Neural progenitor cell (in vitro differentiated cells): ENCODE measurements around the gene PHLPP1. TPM values are rescaled to one million over a fixed set of nuclear protein-coding genes. Genes with fewer than 3 reads are reported as not detected.
A peak's percentile ranks its signal among the peaks of the same experiment; 100 is the strongest.
"Not testable (repeated sequence)": the region's sequence is repeated elsewhere in the genome, so short reads cannot be mapped to it uniquely, and the experiment has no call there.

Experiments
- DNase-seq: peaks from one replicate; pipeline ENCODE4 v3.0.0-alpha.2; 2016; ENCODE audit warnings: low spot score
- H2AFZ ChIP-seq: fragments of 200-600 bp; sonication (generic); replicated peaks from 2 replicates; pipeline ENCODE4 v1.6.1; 2016; ENCODE audit warnings: antibody characterized with exemption
- H3F3A ChIP-seq: fragments of 200-600 bp; sonication (generic); 2 replicates; pipeline ENCODE4 v1.6.1; 2016; ENCODE audit warnings: antibody characterized with exemption, low read depth
- H3K27ac ChIP-seq: fragments of 200-600 bp; sonication (generic); 2 replicates; pipeline ENCODE4 v1.5.1; 2016; ENCODE audit warnings: mild to moderate bottlenecking
- H3K27me3 ChIP-seq: fragments of 200-600 bp; sonication (generic); 2 replicates; pipeline ENCODE4 v1.6.1; 2016; ENCODE audit warnings: mild to moderate bottlenecking, moderate library complexity
- H3K36me3 ChIP-seq: fragments of 200-600 bp; sonication (generic); 2 replicates; pipeline ENCODE4 v1.5.1; 2016
- H3K4me1 ChIP-seq: fragments of 200-600 bp; sonication (generic); 2 replicates; pipeline ENCODE4 v1.6.1; 2016; ENCODE audit warnings: mixed run types
- H3K4me2 ChIP-seq: fragments of 200-600 bp; sonication (generic); 2 replicates; pipeline ENCODE4 v1.6.1; 2016
- H3K4me3 ChIP-seq: fragments of 200-600 bp; sonication (generic); 2 replicates; pipeline ENCODE4 v1.5.1; 2016
- H3K79me2 ChIP-seq: fragments of 200-600 bp; sonication (generic); 2 replicates; pipeline ENCODE4 v1.6.1; 2016; ENCODE audit warnings: low read depth
- H3K9ac ChIP-seq: fragments of 200-600 bp; sonication (generic); 2 replicates; pipeline ENCODE4 v1.6.1; 2016
- H3K9me3 ChIP-seq: fragments of 200-600 bp; sonication (generic); 2 replicates; pipeline ENCODE4 v1.5.1; 2016; ENCODE audit warnings: low read depth
- H4K20me1 ChIP-seq: fragments of 200-600 bp; sonication (generic); 2 replicates; pipeline ENCODE4 v1.6.1; 2016; ENCODE audit warnings: low read depth
- H3K27ac Mint-ChIP-seq: 3 replicates; pipeline ENCODE4 v1.8.0; 2021; ENCODE audit warnings: mixed read lengths
- H3K27me3 Mint-ChIP-seq: 2 replicates; pipeline ENCODE4 v1.8.0; 2022; ENCODE audit warnings: low read depth, mild to moderate bottlenecking, inconsistent platforms, moderate library complexity, mixed read lengths; ENCODE audit not compliant: insufficient read depth
- H3K36me3 Mint-ChIP-seq: 3 replicates; pipeline ENCODE4 v1.8.0; 2021; ENCODE audit warnings: mixed read lengths
- H3K4me1 Mint-ChIP-seq: 3 replicates; pipeline ENCODE4 v1.8.0; 2021; ENCODE audit warnings: mixed read lengths
- H3K4me3 Mint-ChIP-seq: 3 replicates; pipeline ENCODE4 v1.8.0; 2021; ENCODE audit warnings: mild to moderate bottlenecking, moderate library complexity, mixed read lengths
- H3K9me3 Mint-ChIP-seq: 3 replicates; pipeline ENCODE4 v1.8.0; 2020; ENCODE audit warnings: mixed read lengths
- CTCF ChIP-seq: fragments of 200-600 bp; sonication (generic); IDR thresholded peaks from 2 replicates; pipeline ENCODE4 v1.5.1; 2017; ENCODE audit warnings: antibody characterized with exemption, mild to moderate bottlenecking
- EZH2 ChIP-seq: fragments of 200-600 bp; sonication (generic); IDR thresholded peaks from 2 replicates; pipeline ENCODE4 v1.6.1; 2017; ENCODE audit warnings: antibody characterized with exemption, mild to moderate bottlenecking, moderate library complexity
- EZH2phosphoT487 ChIP-seq: fragments of 200-600 bp; sonication (generic); IDR thresholded peaks from 2 replicates; pipeline ENCODE4 v1.6.1; 2017; ENCODE audit warnings: antibody characterized with exemption
- total RNA-seq: library from RNA; depleted of rRNA; stranded (reverse); fragments of >200 nt; gene quantifications from 2 replicates; pipeline ENCODE4 v1.2.3, GENCODE V29; 2015; ENCODE audit warnings: low replicate concordance

PHLPP1 gene
- total RNA-seq, 1 donor from 2014 or later: 20.8 TPM

- H3K27me3 Mint-ChIP-seq: peaks cover under 1% of the 10 kb centered on the region
- no peaks in the 10 kb centered on the region for H3K79me2 ChIP-seq
- no peak overlapping the region for H3K4me3 ChIP-seq
- no peaks in the 10 kb centered on the region for H4K20me1 ChIP-seq
- no peak overlapping the region for H3K27ac Mint-ChIP-seq
- no peaks in the 10 kb centered on the region for H3F3A ChIP-seq
- H3K27me3 ChIP-seq: no peaks in the 10 kb centered on the region
- TF ChIP-seq EZH2 (no peak), CTCF (no peak), EZH2phosphoT487 (no peak)
- no peaks in the 10 kb centered on the region for H3K9me3 ChIP-seq
- no peaks in the 10 kb centered on the region for H3K4me1 Mint-ChIP-seq
- no peak overlapping the region for H3K4me3 Mint-ChIP-seq
- H3K4me2 ChIP-seq: no peak overlapping the region
- no peaks in the 10 kb centered on the region for H3K36me3 ChIP-seq
- no peak overlapping the region for H3K27ac ChIP-seq
- no peaks in the 10 kb centered on the region for H3K36me3 Mint-ChIP-seq
- no peak overlapping the region for H2AFZ ChIP-seq
- no peak overlapping the region for H3K9ac ChIP-seq
- DNase-seq: no peak
- H3K9me3 Mint-ChIP-seq: peaks cover 6% of the 10 kb centered on the region
- H3K4me1 ChIP-seq: no peaks in the 10 kb centered on the region
Observed at GRCh38 chr18:62697636-62698035, 17.7 kb upstream of the PHLPP1 start.

GRCh38 chr18:62702259-62702658, 13.1 kb upstream of the PHLPP1 start:
- no peak overlapping the region for H3K4me3 Mint-ChIP-seq
- Histone ChIP-seq H3K79me2 (no peaks in the 10 kb centered on the region), H3K4me3 (no peak overlapping the region), H4K20me1 (no peaks in the 10 kb centered on the region), H2AFZ (peak overlapping the region; percentile 96), H3K4me2 (no peak overlapping the region), H3K9ac (no peak overlapping the region), H3K9me3 (no peaks in the 10 kb centered on the region), H3F3A (no peaks in the 10 kb centered on the region), H3K4me1 (no peaks in the 10 kb centered on the region), H3K27ac (no peak overlapping the region), H3K27me3 (no peaks in the 10 kb centered on the region), H3K36me3 (no peaks in the 10 kb centered on the region)
- H3K4me1 Mint-ChIP-seq: no peaks in the 10 kb centered on the region
- TF ChIP-seq EZH2: no peak
- TF ChIP-seq CTCF: no peak
- TF ChIP-seq EZH2phosphoT487: no peak
- H3K27ac Mint-ChIP-seq: no peak overlapping the region
- DNase-seq: no peak
- no peaks in the 10 kb centered on the region for H3K36me3 Mint-ChIP-seq
- H3K9me3 Mint-ChIP-seq: no peaks in the 10 kb centered on the region
- peaks cover 3% of the 10 kb centered on the region for H3K27me3 Mint-ChIP-seq

GRCh38 chr18:62706879-62707278, 8.5 kb upstream of the PHLPP1 start:
- not testable (repeated sequence) for H3K4me3 Mint-ChIP-seq, H3K4me1 ChIP-seq, H3K27me3 ChIP-seq, H3F3A ChIP-seq, H3K9me3 ChIP-seq, H3K27ac Mint-ChIP-seq, H3K4me1 Mint-ChIP-seq, H2AFZ ChIP-seq, H3K4me3 ChIP-seq, H4K20me1 ChIP-seq, H3K36me3 Mint-ChIP-seq, H3K79me2 ChIP-seq, H3K4me2 ChIP-seq, H3K36me3 ChIP-seq, H3K9ac ChIP-seq, H3K27me3 Mint-ChIP-seq, H3K27ac ChIP-seq, DNase-seq, H3K9me3 Mint-ChIP-seq

- H3K4me1 Mint-ChIP-seq, H4K20me1 ChIP-seq, H3K4me3 Mint-ChIP-seq, H3K4me1 ChIP-seq, H3K27ac Mint-ChIP-seq, H3K4me2 ChIP-seq, H3K9me3 Mint-ChIP-seq, H3K9ac ChIP-seq, H2AFZ ChIP-seq, H3K27me3 Mint-ChIP-seq, H3K36me3 Mint-ChIP-seq, H3K9me3 ChIP-seq, H3F3A ChIP-seq, DNase-seq, H3K4me3 ChIP-seq, H3K79me2 ChIP-seq, H3K27me3 ChIP-seq, H3K27ac ChIP-seq, H3K36me3 ChIP-seq: not testable (repeated sequence)
Observed at GRCh38 chr18:62709908-62710307, 5.4 kb upstream of the PHLPP1 start.
